ENCODE results near the gene CEP152.

The CEP152 gene

DNA sequence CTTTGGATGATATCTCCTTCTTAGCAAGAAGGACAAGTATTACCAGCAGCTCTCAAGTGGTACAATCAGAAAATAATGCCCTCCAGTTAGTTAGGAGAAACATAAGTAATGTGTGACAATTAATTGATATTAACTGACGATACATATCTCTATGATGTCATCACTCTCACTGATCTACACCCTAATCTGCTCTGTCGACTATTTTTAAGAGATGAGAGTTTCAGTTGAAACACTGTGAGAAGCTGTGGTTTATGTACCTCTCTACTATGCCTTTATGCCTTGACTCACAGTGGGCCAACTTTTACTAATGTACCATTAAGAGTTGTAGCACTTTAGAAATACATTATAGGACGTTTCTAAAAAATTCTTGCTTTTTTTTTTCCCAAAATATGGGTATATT lies 8.6 kb downstream of the CEP152 start:
- in situ Hi-C loops (cut with HindIII; ENCODE audit: low sequenced_read_pairs) = no loop called here
- TF ChIP-seq, protein P1, sequence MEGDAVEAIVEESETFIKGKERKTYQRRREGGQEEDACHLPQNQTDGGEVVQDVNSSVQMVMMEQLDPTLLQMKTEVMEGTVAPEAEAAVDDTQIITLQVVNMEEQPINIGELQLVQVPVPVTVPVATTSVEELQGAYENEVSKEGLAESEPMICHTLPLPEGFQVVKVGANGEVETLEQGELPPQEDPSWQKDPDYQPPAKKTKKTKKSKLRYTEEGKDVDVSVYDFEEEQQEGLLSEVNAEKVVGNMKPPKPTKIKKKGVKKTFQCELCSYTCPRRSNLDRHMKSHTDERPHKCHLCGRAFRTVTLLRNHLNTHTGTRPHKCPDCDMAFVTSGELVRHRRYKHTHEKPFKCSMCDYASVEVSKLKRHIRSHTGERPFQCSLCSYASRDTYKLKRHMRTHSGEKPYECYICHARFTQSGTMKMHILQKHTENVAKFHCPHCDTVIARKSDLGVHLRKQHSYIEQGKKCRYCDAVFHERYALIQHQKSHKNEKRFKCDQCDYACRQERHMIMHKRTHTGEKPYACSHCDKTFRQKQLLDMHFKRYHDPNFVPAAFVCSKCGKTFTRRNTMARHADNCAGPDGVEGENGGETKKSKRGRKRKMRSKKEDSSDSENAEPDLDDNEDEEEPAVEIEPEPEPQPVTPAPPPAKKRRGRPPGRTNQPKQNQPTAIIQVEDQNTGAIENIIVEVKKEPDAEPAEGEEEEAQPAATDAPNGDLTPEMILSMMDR (IDR thresholded peaks at IDR 0.05; ENCODE audit: low read depth, low read length, missing control alignments) = no peak
- H3K4me3 ChIP-seq (ENCODE audit: low read depth, low read length) = no peak overlapping the region
- DNase-seq (ENCODE audit: low read depth) = no peak

DNA sequence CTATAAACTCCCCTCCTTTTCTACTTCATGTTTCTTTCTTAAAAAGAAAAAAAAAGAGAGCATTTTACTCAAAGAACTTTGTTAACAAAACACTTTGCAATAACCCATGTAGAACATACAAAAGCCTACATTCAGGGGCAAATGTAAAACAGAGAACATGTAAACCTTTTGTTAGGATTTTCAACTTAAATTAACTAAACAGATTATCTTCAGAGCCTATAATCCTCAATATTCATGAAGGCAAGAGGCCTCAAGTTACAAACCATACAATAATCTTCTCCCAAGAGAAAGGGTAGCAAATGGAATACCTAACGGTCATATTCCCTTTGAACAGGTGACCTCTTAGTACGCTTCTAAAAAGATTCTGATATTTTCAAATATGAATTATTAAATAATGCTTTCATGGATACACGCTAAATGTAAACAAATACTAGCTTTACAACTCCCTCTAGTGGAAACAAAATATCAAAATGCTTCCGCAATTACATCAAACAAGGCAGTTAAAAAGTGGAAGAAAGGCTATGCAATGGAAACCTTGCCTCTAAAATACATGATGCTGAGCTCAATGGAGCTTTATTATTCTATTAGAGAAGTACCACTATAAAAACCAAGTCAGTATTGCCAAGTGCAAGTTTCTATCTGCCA lies 9.9 kb downstream of the CEP152 start:
- no peak overlapping the region for H3K4me3 ChIP-seq (ENCODE audit: low read depth, low read length)
- DNase-seq (ENCODE audit: low read depth) = no peak
- TF ChIP-seq, protein P1 (IDR thresholded peaks at IDR 0.05; ENCODE audit: low read depth, low read length, missing control alignments) = no peak
- in situ Hi-C loops (cut with HindIII; ENCODE audit: low sequenced_read_pairs) = no loop called here

DNA sequence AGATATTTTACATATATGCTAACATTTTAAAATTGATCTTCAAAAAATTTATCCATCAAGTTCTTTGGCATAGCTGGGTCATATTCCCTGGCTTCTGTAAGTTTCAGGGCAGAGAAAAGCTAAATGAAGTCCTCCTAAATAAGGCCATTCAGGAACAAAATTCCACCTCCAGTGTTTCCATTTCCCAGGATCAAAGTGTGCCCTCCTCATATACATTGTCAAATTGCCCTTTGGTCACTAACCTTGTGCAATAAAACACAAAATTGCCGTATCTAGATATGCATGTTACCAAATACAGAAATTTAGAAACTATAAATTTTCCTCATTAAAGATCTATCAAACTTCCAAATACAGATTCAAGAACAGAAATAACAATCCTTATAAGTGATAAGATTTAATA lies 10.6 kb downstream of the CEP152 start:
- H3K4me3 ChIP-seq (ENCODE audit: low read depth, low read length) = no peak overlapping the region
- TF ChIP-seq, protein P1 (IDR thresholded peaks at IDR 0.05; ENCODE audit: low read depth, low read length, missing control alignments) = no peak
- in situ Hi-C loops (cut with HindIII; ENCODE audit: low sequenced_read_pairs) = no loop called here
- DNase-seq (ENCODE audit: low read depth) = no peak

DNA sequence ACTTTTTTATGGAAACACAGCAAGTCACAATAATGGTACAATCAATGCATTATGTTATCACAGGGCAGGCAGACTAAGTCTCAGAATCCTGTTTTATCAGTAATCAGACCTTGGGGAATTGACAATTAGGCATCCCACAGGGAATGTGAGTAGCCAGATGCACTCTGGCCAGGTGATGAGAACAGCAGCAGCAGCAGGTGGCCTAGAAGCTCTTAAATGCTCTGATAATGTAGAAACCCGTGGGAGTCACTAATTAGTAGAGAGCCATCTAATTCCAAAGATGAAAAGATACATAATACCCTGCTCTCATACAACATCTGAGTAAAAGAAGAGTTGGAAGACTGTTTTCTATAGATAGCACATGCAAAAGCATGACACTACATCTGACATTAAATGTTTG lies 12.6 kb downstream of the CEP152 start:
- no peak overlapping the region for H3K4me3 ChIP-seq (ENCODE audit: low read depth, low read length)
- in situ Hi-C loops (cut with HindIII; ENCODE audit: low sequenced_read_pairs) = no loop called here
- TF ChIP-seq, protein P1 (IDR thresholded peaks at IDR 0.05; ENCODE audit: low read depth, low read length, missing control alignments) = no peak
- DNase-seq (ENCODE audit: low read depth) = no peak

DNA sequence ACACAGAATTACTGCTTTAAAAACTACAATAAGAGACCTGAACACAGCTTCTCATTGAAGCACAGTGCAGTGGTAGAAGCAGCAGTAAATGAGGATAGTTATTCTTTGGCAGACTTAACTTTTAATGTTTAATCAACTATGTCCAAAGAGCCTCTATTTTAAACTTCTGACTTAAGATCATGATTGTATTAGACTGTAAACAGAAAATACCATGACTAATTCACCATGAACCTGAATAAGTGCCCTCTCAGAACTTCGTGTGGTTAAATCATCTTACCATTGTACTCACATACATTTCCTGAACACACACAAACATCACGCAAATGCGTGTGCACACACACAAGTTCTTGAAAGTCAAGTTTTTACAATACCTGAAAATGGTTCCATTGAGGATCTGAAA lies 13.9 kb downstream of the CEP152 start:
- in situ Hi-C loops (cut with HindIII; ENCODE audit: low sequenced_read_pairs) = no loop called here
- H3K4me3 ChIP-seq (ENCODE audit: low read depth, low read length) = no peak overlapping the region
- DNase-seq (ENCODE audit: low read depth) = peak; percentile 48
- TF ChIP-seq, protein P1 (IDR thresholded peaks at IDR 0.05; ENCODE audit: low read depth, low read length, missing control alignments) = no peak

DNA sequence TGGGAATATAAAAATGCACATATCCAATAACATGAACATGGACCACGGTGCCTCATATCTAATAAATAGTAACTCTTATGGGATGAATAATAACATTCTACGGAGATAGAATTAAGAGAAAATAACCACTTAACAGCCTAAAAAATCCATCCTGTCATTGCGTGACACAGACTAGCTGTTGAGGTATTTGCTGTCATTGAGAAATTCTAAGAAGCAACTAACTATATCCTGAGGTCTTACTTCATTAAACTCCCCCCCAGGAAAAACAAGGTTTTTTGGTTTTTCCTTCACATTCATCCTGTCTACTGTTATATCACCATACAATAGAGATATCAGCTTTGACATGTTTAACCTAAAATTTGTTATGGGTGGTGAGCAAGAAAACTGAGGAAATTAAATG lies 14.3 kb downstream of the CEP152 start:
- in situ Hi-C loops (cut with HindIII; ENCODE audit: low sequenced_read_pairs) = no loop called here
- no peak overlapping the region for H3K4me3 ChIP-seq (ENCODE audit: low read depth, low read length)
- no peak for DNase-seq (ENCODE audit: low read depth)
- TF ChIP-seq, protein P1 (IDR thresholded peaks at IDR 0.05; ENCODE audit: low read depth, low read length, missing control alignments) = no peak

All from astrocyte of the cerebellum (primary cell).